Measurements from ENCODE around the gene EDARADD.

- no peak for TF ChIP-seq RFX5 (IDR thresholded peaks at IDR 0.05; ENCODE audit: borderline replicate concordance, low read depth, low read length)
- TF ChIP-seq CTCF (IDR thresholded peaks at IDR 0.05; ENCODE audit: control extremely low read depth in 1 of 3, insufficient read depth in 1 of 3, low read depth in 1 of 3, low read length in 3 of 3) = no peak
- TF ChIP-seq EP300 (IDR thresholded peaks at IDR 0.05; ENCODE audit: borderline replicate concordance in 1 of 2, low read depth in 2 of 2, low read length in 2 of 2) = no peak
- TF ChIP-seq POLR2AphosphoS5 (IDR thresholded peaks at IDR 0.05; ENCODE audit: low read depth, low read length) = no peak
- TF ChIP-seq POLR2A (IDR thresholded peaks at IDR 0.05; ENCODE audit: control extremely low read depth in 1 of 2, low read depth in 2 of 2, low read length in 2 of 2) = no peak
- TF ChIP-seq EGR1 (IDR thresholded peaks at IDR 0.05; ENCODE audit: borderline replicate concordance, low read depth, low read length) = no peak
- TF ChIP-seq TAF1 (IDR thresholded peaks at IDR 0.05; ENCODE audit: low read depth, low read length) = no peak
Observed at GRCh38 chr1:236520445-236521005, 126.4 kb downstream of the EDARADD start.
